HG03135 (cell line): ENCODE results near the gene ARHGAP42.

Experiments used
- ATAC-seq: cut with Tn5 transposase; IDR thresholded peaks from one replicate; pipeline ENCODE4 v1.9.1; 2021; ENCODE audit warnings: mild to moderate bottlenecking, moderate library complexity; ENCODE audit not compliant: unreplicated experiment

Gene ARHGAP42

DNA sequence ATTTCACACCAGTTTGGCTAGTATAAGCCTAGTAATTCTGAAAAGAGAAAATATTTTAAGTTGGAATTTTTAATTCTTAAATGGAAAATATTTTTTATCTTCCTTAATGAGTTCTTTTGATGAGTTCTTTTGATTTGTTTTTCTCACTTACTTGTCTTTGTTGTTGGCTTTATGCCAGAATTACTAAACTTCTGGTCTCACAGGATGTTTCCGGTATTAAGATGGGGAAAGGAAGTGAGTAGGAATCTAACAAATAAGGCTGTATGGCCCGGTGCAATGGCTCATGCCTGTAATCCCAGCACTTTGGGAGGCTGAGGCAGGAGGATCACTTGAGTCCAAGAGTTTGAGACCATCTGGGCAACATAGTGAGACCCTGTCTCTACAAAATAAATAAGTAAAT is 106.4 kb downstream of the ARHGAP42 start:
- no peak for ATAC-seq

- ATAC-seq: no peak
Measured at GRCh38 chr11:100794446-100794845, 107.4 kb downstream of the ARHGAP42 start.

GRCh38 chr11:100799445-100799844 is 112.4 kb downstream of the ARHGAP42 start:
- ATAC-seq: no peak

DNA sequence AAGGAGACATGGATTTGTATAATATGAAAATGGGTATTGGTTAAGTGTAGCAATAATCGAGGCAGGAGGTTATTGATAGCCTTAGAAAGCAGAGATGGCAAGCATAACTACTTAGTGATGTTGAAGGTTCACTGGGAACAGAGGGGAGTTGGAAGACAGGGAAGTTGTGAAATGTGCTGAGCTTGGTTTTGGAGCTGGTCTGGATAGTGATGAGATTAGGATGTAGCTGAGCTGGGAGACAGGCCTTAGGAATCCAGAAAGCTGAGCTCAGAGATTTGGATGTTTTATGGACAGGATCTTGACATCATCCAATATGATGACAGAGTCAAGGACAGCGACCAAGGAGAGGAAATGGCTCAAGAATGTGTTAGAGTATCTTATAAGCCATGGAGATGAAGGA is 113.1 kb downstream of the ARHGAP42 start:
- ATAC-seq: no peak

DNA sequence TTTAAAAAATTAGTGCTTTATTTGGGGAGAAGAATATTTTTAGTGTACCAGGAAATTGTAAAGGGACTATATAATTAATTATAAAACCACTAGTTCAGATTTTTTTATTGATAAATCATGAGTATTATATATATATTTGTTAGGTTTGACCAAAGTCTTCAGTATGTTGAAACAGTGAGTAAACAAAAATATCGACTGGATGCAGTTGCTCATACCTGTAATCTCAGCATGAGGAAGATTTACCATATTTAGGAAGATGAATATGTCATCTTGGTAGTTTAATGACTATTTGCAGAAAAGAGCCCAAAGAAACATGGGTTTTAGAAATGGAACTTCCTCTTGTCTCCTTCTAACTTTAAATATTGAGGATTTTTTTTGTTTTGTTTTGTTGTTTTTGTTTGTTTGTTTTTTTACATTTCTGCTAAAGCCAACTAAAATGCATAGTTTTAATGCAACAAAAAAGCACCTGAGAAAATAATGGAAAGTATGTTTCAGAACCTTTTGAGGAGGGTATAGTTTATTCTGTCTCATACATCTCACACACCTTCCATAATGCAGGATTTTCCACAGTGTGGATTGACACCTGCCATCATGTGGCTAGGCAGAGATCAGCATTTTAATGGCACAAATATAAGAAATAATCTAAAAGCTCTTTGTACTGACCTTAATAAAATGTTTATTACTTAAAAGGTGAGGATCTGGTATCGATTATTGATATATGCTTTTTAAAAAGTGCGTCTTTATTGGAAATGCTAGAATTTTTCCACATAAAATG is 114.3 kb downstream of the ARHGAP42 start:
- ATAC-seq: no peak

GRCh38 chr11:100805506-100806199 is 118.6 kb downstream of the ARHGAP42 start:
- ATAC-seq: no peak

- ATAC-seq: no peak
Measured at GRCh38 chr11:100806296-100806695, 119.2 kb downstream of the ARHGAP42 start.

DNA sequence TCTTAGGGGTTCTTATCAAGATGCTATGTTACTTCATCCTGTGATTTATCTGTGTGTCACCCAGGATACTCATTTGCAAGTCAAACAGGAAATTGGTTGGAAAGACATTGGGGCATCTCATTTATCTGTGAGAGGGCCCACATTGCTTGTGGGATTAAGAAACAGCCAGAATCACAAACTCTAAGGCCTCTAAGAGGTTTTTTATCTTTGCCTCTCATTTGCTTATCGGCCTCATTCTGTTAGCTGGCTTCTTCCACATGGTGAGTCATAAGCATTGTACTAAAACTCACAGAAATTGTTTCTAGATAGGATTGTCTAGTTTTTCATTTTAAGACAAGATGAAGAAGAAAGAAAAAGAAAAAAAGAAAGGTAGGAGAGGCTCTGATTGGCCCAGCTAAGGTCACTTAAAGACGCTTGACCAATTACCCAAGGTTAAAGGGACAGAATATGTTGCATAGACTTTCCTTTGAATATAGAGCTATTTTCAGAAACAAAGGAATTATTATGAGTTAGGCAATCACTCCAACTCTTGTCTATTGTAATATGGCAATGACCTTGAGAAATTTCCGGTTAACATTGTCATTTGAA is 121.9 kb downstream of the ARHGAP42 start:
- ATAC-seq: no peak

DNA sequence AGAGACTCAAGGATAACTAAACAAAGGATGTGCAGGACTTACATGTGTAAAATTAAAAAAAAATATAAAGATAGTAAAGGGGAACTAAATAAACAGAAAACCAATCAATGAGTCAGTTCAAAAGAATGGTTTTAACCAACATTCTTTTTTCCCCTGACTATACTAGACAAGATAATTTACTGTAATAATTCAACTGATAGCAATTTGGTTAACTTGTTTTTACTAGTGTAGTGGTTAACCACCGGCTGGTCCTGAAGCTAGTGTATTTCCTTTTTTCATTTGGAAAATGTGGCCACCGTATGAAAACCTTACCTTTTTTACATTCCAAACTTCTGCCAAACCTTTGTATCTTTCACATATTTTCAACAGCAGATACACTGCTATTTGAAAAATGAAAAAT is 123.1 kb downstream of the ARHGAP42 start:
- ATAC-seq: peak; percentile 61

- ATAC-seq: peak; percentile 19
Measured at GRCh38 chr11:100810666-100811065, 123.6 kb downstream of the ARHGAP42 start.

GRCh38 chr11:100812517-100812916 is 125.4 kb downstream of the ARHGAP42 start:
- no peak for ATAC-seq

DNA sequence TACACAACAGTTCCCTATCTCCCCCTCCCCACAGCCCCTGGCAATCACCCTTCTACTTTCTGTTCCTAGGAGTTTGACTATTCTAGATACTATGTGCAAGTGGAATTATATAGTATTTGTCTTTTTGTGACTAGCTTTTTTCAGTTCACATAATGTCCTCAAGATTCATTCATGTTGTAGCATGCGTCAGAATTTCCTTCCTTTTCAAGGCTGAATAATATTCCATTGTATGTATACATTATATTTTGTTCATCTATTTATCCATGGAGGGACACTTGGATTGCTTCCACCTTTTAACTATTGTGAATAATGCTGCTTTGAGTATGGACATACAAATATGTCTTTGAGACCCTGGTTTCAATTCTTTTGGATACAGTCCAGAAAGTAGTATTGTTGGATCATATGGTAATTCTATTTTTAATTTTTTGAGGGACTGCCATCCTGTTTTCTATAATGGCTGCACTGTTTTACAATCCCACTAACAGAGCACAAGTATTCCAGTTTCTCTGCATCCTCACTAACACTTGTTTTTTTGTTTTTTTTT is 128.8 kb downstream of the ARHGAP42 start:
- no peak for ATAC-seq

DNA sequence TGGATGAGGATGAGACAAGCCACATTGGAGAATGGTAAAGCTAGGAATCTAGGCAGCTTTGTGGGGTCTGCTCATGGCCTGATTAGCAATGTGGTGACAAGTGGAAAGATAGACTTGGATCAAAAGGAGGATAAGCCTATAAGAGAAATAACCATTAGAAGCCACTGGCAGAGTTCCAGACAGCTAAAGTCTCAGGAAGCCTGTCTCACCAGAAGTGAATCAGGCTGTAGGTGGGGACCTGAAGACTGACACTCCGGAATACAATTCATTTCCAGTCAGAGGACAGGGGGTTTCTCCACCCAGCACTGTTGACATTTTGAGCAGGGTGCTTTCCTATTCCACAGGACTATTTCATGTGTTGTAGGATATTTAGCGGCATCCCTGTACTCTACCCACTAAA is 129.7 kb downstream of the ARHGAP42 start:
- no peak for ATAC-seq

- ATAC-seq: no peak
Measured at GRCh38 chr11:100817620-100818019, 130.5 kb downstream of the ARHGAP42 start.

- ATAC-seq: no peak
Measured at GRCh38 chr11:100820621-100821020, 133.5 kb downstream of the ARHGAP42 start.

- no peak for ATAC-seq
Measured at GRCh38 chr11:100821198-100821597, 134.1 kb downstream of the ARHGAP42 start.

DNA sequence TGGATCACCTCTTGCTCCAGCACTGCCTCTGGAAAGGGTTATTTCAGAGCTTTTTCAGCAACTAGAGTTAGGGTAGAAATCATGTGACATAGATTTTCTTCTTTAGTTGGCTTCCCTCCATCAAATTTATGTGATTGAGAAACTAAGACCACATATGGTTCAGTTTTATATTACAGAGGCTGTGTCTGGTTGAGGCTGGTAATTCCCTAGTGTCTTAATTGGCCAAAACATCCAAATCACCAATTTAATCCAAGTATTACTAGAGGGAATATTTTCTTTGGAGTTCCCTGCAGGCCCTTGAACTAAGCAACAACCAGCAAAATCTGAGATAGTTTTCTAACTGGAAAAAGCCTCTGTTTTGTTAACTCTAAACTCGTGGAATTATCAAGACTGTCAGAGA is 136.3 kb downstream of the ARHGAP42 start:
- no peak for ATAC-seq

DNA sequence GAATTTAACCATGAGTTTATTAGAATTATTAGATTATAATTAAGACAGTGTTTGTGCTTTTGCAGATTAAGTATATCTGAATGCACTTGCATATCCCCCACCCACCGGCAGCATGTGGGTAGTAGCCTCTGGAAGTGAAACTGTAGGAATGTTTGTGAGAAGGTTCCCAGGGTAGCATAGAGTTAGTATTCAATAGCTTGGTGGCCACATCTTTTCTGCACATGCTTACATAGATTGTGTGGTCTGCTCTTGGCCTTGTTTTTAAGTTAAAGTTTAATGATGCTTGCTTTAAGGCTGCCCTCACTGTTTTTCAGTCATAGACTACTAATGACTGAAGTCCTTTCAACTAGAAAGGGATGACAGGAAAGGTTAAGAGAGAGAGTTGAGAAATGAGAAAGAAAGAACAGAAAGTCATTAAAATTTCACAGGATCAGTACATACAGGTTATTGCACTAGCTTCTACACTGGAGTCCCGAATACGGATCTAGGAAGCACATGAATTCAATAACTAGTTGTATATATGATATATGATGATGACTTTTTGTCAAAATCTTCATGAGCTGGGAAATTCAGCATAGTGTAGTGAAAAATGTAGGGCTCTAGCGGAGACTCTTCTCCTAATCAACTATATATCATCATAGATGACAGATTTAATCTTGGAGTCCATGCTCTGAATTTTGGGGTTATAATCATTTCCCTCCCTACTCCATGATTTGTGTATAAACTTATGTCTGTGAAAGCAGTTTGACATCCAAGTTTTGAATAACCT is 137.1 kb downstream of the ARHGAP42 start:
- no peak for ATAC-seq

DNA sequence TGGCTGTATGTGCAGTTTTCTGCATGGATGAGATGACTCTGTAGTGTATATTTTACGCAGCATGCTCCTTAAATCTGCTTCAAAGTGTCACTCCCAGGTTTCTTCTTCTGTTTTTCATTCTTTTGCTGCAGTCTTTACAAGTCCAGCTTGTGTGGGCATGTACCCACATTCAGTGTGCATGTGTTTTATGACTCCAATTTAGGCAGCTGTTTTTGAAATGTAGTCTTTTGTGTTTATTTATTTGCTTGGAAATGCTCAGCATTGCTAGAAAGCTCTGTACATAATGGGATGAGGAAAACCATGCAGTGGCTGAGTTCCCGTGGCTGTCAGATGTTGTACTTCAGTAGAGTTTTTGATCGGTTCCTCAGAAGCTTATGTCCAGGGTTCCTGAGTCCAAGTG is 138.5 kb downstream of the ARHGAP42 start:
- no peak for ATAC-seq

DNA sequence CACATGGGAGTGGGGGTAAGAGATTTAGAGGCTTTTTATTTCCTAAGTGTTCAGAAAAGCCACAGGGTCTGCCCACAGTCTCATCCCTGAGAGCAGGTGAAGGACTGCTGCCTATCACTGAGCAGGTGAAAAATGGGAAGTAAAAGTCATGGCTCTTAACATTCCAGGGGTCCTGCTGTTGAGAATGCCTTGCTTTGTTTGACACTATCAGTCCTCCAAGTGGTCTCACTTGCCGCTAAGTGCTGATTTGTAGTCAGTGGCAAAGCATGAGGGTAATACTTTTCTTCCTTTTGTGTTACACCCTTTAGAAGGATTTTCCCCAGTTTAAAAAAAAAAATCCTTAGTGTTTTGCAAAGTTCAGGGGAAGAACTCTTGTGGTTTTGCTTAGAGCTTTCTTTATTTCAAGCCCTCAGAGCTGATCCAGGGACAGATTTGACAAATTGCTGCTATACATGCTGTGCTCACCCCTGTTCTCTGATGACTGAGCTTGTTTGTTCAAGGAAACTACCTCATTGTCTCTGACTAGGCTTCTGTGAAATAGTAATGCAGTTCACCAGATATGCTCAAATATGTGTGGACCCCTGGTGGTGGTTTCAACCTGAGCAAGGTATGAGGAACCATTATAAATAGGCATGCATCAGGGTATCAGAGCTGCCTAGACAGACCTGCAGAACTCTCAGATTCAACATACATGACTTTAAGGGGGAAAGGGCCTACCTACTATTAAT is 141.0 kb downstream of the ARHGAP42 start:
- peak; percentile 90 for ATAC-seq
